ENCODE data around the gene CHEK1. TPM values are rescaled to one million over a fixed set of nuclear protein-coding genes. Genes with fewer than 3 reads are reported as not detected.

Gene CHEK1
- total RNA-seq, 1 donor from 2014 or later: 25.9 TPM

DNA sequence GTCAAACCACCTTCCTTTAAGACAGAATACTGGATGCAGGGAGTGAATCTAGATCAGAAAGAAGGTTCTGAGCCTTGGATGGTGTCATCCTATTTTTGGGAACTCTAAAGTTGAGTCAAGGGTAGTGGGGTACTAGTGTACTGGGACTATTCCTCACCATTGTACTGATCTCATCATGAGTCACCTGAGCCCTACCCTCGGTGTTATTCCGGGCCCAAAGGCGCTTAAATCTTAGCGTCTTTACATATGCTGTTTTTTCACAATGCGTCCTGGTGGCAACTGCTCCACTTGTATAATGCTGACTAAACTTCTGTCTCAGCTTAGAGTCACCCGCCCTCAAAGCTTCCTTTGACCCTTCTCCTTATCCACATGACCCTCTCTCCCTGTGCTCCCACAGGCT, 95.8 kb downstream of the CHEK1 start:
- Mint-ChIP-seq H3K4me1 (no peaks in the 10 kb centered on the region), H3K27me3 (ENCODE audit: low read depth) (peaks cover 40% of the 10 kb centered on the region), H3K36me3 (no peaks in the 10 kb centered on the region), H3K27ac (no peak overlapping the region), H3K9me3 (peaks cover 10% of the 10 kb centered on the region), H3K4me3 (no peak overlapping the region)
- TF ChIP-seq, protein P1, sequence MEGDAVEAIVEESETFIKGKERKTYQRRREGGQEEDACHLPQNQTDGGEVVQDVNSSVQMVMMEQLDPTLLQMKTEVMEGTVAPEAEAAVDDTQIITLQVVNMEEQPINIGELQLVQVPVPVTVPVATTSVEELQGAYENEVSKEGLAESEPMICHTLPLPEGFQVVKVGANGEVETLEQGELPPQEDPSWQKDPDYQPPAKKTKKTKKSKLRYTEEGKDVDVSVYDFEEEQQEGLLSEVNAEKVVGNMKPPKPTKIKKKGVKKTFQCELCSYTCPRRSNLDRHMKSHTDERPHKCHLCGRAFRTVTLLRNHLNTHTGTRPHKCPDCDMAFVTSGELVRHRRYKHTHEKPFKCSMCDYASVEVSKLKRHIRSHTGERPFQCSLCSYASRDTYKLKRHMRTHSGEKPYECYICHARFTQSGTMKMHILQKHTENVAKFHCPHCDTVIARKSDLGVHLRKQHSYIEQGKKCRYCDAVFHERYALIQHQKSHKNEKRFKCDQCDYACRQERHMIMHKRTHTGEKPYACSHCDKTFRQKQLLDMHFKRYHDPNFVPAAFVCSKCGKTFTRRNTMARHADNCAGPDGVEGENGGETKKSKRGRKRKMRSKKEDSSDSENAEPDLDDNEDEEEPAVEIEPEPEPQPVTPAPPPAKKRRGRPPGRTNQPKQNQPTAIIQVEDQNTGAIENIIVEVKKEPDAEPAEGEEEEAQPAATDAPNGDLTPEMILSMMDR (IDR thresholded peaks at IDR 0.05; ENCODE audit: unreplicated experiment): no peak
- no peak for DNase-seq (ENCODE audit: low spot score in 2 of 2, unreplicated experiment in 2 of 2)

DNA sequence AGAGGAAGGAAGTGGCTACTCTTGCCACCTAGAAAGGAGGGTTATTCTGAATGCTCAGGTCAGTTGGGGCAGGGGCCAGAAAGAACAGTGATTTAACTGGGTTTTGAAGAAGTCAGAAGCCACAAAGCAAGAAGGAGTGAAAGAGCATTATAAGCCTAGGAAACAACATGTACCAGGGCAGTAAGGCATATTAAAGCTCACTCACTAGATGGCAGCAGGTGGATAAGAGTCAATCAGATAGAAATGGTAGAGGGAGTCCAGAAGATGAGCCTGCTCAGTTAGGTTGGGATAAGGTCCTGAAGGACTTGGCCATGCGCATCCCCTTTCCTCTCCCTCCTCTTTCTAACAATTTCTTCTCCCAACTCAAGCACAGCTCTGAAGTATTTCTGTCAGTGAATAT, 99.2 kb downstream of the CHEK1 start:
- H3K4me3 Mint-ChIP-seq: no peak overlapping the region
- no peak for DNase-seq (ENCODE audit: low spot score in 2 of 2, unreplicated experiment in 2 of 2)
- TF ChIP-seq, protein P1 (IDR thresholded peaks at IDR 0.05; ENCODE audit: unreplicated experiment): no peak
- no peaks in the 10 kb centered on the region for H3K36me3 Mint-ChIP-seq
- H3K9me3 Mint-ChIP-seq: no peaks in the 10 kb centered on the region
- no peaks in the 10 kb centered on the region for H3K4me1 Mint-ChIP-seq
- H3K27me3 Mint-ChIP-seq (ENCODE audit: low read depth): peaks cover 42% of the 10 kb centered on the region
- H3K27ac Mint-ChIP-seq: no peak overlapping the region

Other genes with a start within 250 kb of the CHEK1 start
- gene FEZ1, start 128.9 kb upstream of the CHEK1 start, total RNA-seq: 12.0 to 14.0 TPM (median 12.8 TPM) in 3 replicates
- gene EI24, start 55.7 kb upstream of the CHEK1 start, total RNA-seq: 67.2 to 69.3 TPM (median 67.8 TPM) in 3 replicates
- gene STT3A, start 32.3 kb upstream of the CHEK1 start, total RNA-seq: 146 to 167 TPM (median 162 TPM) in 3 replicates
- 0.25 TPM in 1 of 3 replicates, not detected in the others for gene ACRV1, start 55.7 kb downstream of the CHEK1 start, total RNA-seq
- gene PATE1, start 121.1 kb downstream of the CHEK1 start, total RNA-seq: not detected in 3 replicates
- 0.20 TPM in 2 of 3 replicates, not detected in the other for gene PATE2, start 153.7 kb downstream of the CHEK1 start, total RNA-seq
- gene PATE3, start 163.0 kb downstream of the CHEK1 start, total RNA-seq: not detected in 3 replicates
- gene PATE4, start 208.2 kb downstream of the CHEK1 start, total RNA-seq: not detected in 3 replicates